ENCODE measurements around the gene ATP6V1G1. TPM values are rescaled to one million over a fixed set of nuclear protein-coding genes. Genes with fewer than 3 reads are reported as not detected.

ATP6V1G1 gene
- total RNA-seq, 1 experiment from 2014 or later, result 119 TPM

- Mint-ChIP-seq H3K4me1 (peaks cover 17 to 19% of the 10 kb centered on the region in 2 experiments), H3K27me3 (ENCODE audit: low read depth) (no peaks in the 10 kb centered on the region), H3K36me3 (ENCODE audit: insufficient read depth in 1 of 3, low read depth in 3 of 3) (peaks cover 51 to 65% (median 63%) of the 10 kb centered on the region in 3 experiments), H3K27ac (no peak overlapping the region; a peak in 1 of 7 replicates), H3K4me3 (no peak overlapping the region), H3K9me3 (peaks cover 2 to 3% of the 10 kb centered on the region in 2 experiments; a peak in 1 of 5 replicates)
- H2BK20ac ChIP-seq (ENCODE audit: low read depth, low read length, poor library complexity, severe bottlenecking), result no peak overlapping the region
- H4K20me1 ChIP-seq (ENCODE audit: control insufficient read depth, insufficient read depth, insufficient read length), result peaks cover 3% of the 10 kb centered on the region
- no peak overlapping the region for H4K8ac ChIP-seq (replicated peaks; ENCODE audit: insufficient read length, low read depth, low read length)
- DNase-seq, result no peak
- no peaks in the 10 kb centered on the region for H3K27me3 ChIP-seq (ENCODE audit: insufficient read depth, low read length)
- H3K79me2 ChIP-seq (ENCODE audit: insufficient read depth, low read length), result peaks cover 47% of the 10 kb centered on the region
- H2BK5ac ChIP-seq (ENCODE audit: insufficient read length, low read length), result no peak overlapping the region
- no peak overlapping the region for H3K14ac ChIP-seq (ENCODE audit: insufficient read depth, low read length)
- no peaks in the 10 kb centered on the region for H3K9me3 ChIP-seq (ENCODE audit: control insufficient read depth, low read depth, low read length)
- no peak overlapping the region for H4K91ac ChIP-seq (ENCODE audit: insufficient read length, low read depth, low read length)
- no peak overlapping the region for H2BK120ac ChIP-seq (ENCODE audit: low read depth, low read length, poor library complexity, severe bottlenecking)
- H3T11ph ChIP-seq (ENCODE audit: low read length), result no peak overlapping the region
- peaks cover 3% of the 10 kb centered on the region; the same call in 1 of the 2 replicates for H3K4me1 ChIP-seq (ENCODE audit: insufficient read depth, low read length)
- H3K27ac ChIP-seq (ENCODE audit: insufficient read length, low read depth, low read length), result no peak overlapping the region
- no peak overlapping the region for H3K4me2 ChIP-seq (ENCODE audit: insufficient read depth, insufficient read length, low read length)
- H3K79me1 ChIP-seq (ENCODE audit: insufficient read depth, low read depth, low read length, poor library complexity, severe bottlenecking), result peaks cover 11% of the 10 kb centered on the region
- WGBS (ENCODE audit: extremely low coverage, insufficient read length, low lambda C conversion rate), result no CpG with 5 or more reads among the region's 6 CpGs
- H3K9ac ChIP-seq (ENCODE audit: extremely low read depth, insufficient read length, low read length), result no peak overlapping the region
- no peak overlapping the region for H2BK15ac ChIP-seq (ENCODE audit: low read depth, low read length)
- H3K23ac ChIP-seq (ENCODE audit: insufficient read length, low read depth, low read length), result no peak overlapping the region
- no peak overlapping the region for H3K56ac ChIP-seq (ENCODE audit: insufficient read length, low read depth, low read length)
- no peak overlapping the region for H3K18ac ChIP-seq (ENCODE audit: insufficient read length, low read depth, low read length)
- no peak overlapping the region for H2BK12ac ChIP-seq (ENCODE audit: insufficient read length, low read depth, low read length)
- no peak overlapping the region for H4K5ac ChIP-seq (ENCODE audit: insufficient read length, low read depth, low read length)
- H2AK5ac ChIP-seq (ENCODE audit: insufficient read length, low read length), result no peak overlapping the region
- TF ChIP-seq CTCF (conservative IDR thresholded peaks at IDR 0.05), result peak; percentile 42; the same call in 2 of the 3 replicates
- peaks cover 9% of the 10 kb centered on the region for H3K23me2 ChIP-seq (ENCODE audit: insufficient read length, low read depth, low read length, poor library complexity, severe bottlenecking)
- no peak overlapping the region for H2AFZ ChIP-seq (ENCODE audit: low read length)
- H3K4ac ChIP-seq (ENCODE audit: low read depth, low read length), result no peak overlapping the region
Observed at GRCh38 chr9:114592356-114592755, 4.8 kb downstream of the ATP6V1G1 start.
